Left lung (tissue), 10 donors: ENCODE measurements around the gene GSTM4. TPM values are rescaled to one million over a fixed set of nuclear protein-coding genes. Genes with fewer than 3 reads are reported as not detected.
"Not testable (repeated sequence)": the region's sequence is repeated elsewhere in the genome, so short reads cannot be mapped to it uniquely, and the experiment has no call there.

ENCODE experiments used
- ATAC-seq: fragments of 200-7000 bp; cut with Tn5 transposase; one replicate; pipeline ENCODE4 v1.9.1; 2020; ENCODE audit warnings: moderate library complexity
- DNase-seq, 4 donors: peaks; one replicate each; pipeline ENCODE4 v3.0.0-alpha.2; 2013 to 2020
- H3K27ac ChIP-seq, 2 donors: fragments of 200-600 bp; sonication (generic) in 1 of 2; one replicate each; pipeline versions ENCODE4 v1.5.0 to v1.8.0; 2020 to 2021
- H3K27me3 ChIP-seq, 2 donors: fragments of 200-600 bp; sonication (generic) in 1 of 2; one replicate each; pipeline versions ENCODE4 v1.5.0 to v1.8.0; 2020 to 2021
- H3K36me3 ChIP-seq, 2 donors: fragments of 200-600 bp; sonication (generic) in 1 of 2; one replicate each; pipeline versions ENCODE4 v1.5.0 to v1.8.0; 2020 to 2021
- H3K4me1 ChIP-seq, 2 donors: fragments of 200-600 bp; one replicate each; pipeline ENCODE4 v1.8.0; 2021
- H3K4me3 ChIP-seq, 2 donors: fragments of 200-600 bp; sonication (generic) in 1 of 2; one replicate each; pipeline versions ENCODE4 v1.5.0 to v1.8.0; 2020 to 2021; ENCODE audit warnings: mild to moderate bottlenecking in 1 of 2
- H3K9me3 ChIP-seq, 2 donors: fragments of 200-600 bp; sonication (generic) in 1 of 2; one replicate each; pipeline versions ENCODE4 v1.5.0 to v1.8.0; 2020 to 2021
- intact Hi-C, 2 donors: fragments of 100-400 bp; cut with DNase I; formaldehyde crosslinking; loops; one replicate each; pipeline versions ENCODE4 v1.11.2 to v1.14.2; 2022
- polyA plus RNA-seq, 6 donors: library from polyadenylated mRNA; unstranded; fragments of 120-200 nt; gene quantifications; one replicate each; pipeline ENCODE4 v1.2.1, GENCODE V29; 2013; ENCODE audit not compliant: insufficient read length in 6 of 6
- total RNA-seq, 2 donors: library from RNA; stranded (reverse); fragmentation: NEBNext Ultra II Directional; extraction: Animal tissue kit (Norgen Biotek cat#: 25700); gene quantifications; one replicate each; pipeline ENCODE4 v1.2.1, GENCODE V29; 2021
- TF ChIP-seq, protein P1 (sequence below), 2 donors: fragments of 200-600 bp; sonication (generic) in 1 of 2; IDR thresholded peaks; one replicate each; pipeline versions ENCODE4 v1.5.0 to v1.8.0; 2021; ENCODE audit warnings: antibody characterized with exemption in 2 of 2
- donor health status: DM: no; HTN: yes; CAD: no.
- donor health status: DM: no; HTN: no; CAD: no.

The GSTM4 gene
- total and polyA plus RNA-seq, 8 donors, result 20.2 to 37.2 (median 28.9) TPM

DNA sequence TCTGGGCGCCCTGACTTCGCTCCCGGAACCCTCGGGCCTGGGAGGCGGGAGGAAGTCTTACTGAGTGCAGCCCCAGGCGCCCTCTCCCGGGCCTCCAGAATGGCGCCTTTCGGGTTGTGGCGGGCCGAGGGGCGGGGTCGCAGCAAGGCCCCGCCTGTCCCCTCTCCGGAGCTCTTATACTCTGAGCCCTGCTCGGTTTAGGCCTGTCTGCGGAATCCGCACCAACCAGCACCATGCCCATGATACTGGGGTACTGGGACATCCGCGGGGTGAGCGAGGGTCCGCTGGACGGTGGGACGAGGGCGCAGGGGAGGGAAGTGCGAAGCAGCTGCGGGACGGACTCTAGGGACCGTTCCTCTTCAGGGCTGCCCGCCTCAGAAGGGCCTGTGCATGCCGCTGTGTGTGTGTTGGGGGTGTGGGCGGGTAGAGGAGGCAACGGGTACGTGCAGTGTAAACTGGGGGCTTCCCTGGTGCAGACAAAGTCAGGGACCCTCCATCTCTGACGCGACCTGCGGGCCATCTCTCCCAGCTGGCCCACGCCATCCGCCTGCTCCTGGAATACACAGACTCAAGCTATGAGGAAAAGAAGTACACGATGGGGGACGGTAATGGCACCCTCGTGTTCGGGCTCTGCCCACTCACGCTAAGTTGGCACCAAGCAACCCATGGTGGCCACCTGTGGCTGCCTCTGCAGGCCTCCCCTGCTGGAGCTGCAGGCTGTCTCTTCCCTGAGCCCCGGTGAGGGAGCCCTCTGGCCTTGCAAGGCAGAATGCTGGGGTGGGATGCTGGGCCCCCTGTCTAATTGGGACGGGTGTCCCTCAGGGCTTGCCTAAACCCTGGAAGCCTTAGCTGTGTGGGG is 32.0 kb downstream of the GSTM4 start, which contains the start of gene GSTM1:
Gene GSTM1, plus strand, starts transcription at position 177 of the 859 bp plus-strand sequence. Its CDS starts 57 bp downstream, at position 234.
- peak within 1 kb of the TSS in 1 of 2 donors; percentile 45 for H3K4me3 ChIP-seq
- no peaks in the 10 kb centered on the region for H3K9me3 ChIP-seq
- no peaks in the 10 kb centered on the region for H3K4me1 ChIP-seq
- TF ChIP-seq, protein P1, sequence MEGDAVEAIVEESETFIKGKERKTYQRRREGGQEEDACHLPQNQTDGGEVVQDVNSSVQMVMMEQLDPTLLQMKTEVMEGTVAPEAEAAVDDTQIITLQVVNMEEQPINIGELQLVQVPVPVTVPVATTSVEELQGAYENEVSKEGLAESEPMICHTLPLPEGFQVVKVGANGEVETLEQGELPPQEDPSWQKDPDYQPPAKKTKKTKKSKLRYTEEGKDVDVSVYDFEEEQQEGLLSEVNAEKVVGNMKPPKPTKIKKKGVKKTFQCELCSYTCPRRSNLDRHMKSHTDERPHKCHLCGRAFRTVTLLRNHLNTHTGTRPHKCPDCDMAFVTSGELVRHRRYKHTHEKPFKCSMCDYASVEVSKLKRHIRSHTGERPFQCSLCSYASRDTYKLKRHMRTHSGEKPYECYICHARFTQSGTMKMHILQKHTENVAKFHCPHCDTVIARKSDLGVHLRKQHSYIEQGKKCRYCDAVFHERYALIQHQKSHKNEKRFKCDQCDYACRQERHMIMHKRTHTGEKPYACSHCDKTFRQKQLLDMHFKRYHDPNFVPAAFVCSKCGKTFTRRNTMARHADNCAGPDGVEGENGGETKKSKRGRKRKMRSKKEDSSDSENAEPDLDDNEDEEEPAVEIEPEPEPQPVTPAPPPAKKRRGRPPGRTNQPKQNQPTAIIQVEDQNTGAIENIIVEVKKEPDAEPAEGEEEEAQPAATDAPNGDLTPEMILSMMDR (IDR thresholded peaks at IDR 0.05), result peak in 1 of 2 donors; percentile 31
- peak within 1 kb of the TSS in 1 of 2 donors; percentile 61 for H3K27ac ChIP-seq
- H3K36me3 ChIP-seq, result no peaks in the 10 kb centered on the region
- H3K27me3 ChIP-seq, result no peaks in the 10 kb centered on the region
- DNase-seq (peak in 2 of 4 donors; percentile 83 to 93), ATAC-seq (no peak)
- intact Hi-C loops, result no loop called here

DNA sequence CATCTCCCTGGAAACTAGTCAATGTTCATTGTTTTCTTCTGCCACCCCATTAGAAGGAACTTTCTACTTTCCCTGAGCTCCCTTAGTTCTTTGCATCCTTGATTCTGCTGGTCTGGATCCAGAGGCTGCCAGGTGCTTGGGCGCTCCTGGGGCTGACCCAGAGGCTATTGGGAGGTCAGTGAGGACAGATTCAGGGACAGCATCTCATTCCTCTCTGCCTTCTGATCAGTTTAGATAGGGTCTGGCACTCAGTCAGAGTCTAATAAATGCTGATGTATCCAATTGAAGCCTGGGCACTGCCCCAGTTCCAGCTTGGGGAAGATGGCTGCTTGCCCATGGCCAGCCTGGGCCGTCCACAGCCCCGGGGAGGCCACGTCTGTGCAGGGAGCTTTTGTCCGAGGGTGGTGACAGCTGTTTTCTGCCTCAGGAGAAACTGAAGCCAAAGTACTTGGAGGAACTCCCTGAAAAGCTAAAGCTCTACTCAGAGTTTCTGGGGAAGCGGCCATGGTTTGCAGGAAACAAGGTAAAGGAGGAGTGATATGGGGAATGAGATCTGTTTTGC is 34.0 kb downstream of the GSTM4 start:
- Histone ChIP-seq H3K27ac (no peak overlapping the region), H3K9me3 (no peaks in the 10 kb centered on the region), H3K4me3 (no peak overlapping the region), H3K36me3 (no peaks in the 10 kb centered on the region), H3K27me3 (no peaks in the 10 kb centered on the region), H3K4me1 (no peaks in the 10 kb centered on the region)
- TF ChIP-seq, protein P1 (IDR thresholded peaks at IDR 0.05), result no peak
- DNase-seq (no peak), ATAC-seq (no peak)
- intact Hi-C loops, result no loop called here

DNA sequence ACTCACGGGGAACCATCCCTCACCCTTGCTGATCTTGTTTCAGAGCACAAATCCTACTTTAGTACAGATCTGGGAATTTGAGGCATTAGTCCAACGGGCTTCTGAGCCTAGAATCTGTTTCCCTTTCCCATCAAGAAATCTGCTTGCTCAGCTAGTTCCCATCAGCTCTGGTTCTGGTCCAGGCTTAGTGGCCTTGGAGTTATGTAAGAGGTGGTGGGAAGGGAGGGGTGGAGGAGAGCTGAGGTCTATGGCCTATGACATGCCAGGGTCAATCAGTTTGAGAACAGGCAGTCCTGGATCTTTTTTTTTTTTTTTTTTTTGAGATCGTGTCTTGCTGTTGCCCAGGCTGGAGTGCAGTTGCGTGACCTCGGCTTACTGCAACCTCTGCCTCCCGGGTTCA is 35.9 kb downstream of the GSTM4 start:
- TF ChIP-seq, protein P1 (IDR thresholded peaks at IDR 0.05), result no peak
- DNase-seq, result no peak
- Histone ChIP-seq H3K36me3 (no peaks in the 10 kb centered on the region), H3K27me3 (no peaks in the 10 kb centered on the region), H3K4me3 (no peak overlapping the region), H3K27ac (no peak overlapping the region), H3K4me1 (no peaks in the 10 kb centered on the region), H3K9me3 (no peaks in the 10 kb centered on the region)
- no peak for ATAC-seq
- intact Hi-C loops, result no loop called here

DNA sequence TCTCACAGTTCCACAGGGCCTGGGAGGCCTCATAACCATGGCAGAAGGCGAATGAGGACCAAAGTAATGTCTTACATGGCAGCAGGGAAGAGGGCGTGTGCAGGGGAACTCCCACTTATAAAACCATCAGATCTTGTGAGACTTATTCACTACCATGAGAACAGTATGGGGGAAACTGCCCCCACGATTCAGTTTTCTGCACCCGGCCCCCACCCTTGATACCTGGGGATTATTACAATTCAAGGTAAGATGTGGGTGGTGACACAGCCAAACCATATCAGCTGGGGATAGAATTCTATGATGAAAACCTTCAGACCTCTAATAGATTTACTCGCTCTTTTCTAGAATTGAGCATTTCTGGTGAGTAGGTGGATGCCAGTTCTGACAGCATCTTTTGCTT is 38.5 kb downstream of the GSTM4 start:
- intact Hi-C loops, result not testable (repeated sequence)

DNA sequence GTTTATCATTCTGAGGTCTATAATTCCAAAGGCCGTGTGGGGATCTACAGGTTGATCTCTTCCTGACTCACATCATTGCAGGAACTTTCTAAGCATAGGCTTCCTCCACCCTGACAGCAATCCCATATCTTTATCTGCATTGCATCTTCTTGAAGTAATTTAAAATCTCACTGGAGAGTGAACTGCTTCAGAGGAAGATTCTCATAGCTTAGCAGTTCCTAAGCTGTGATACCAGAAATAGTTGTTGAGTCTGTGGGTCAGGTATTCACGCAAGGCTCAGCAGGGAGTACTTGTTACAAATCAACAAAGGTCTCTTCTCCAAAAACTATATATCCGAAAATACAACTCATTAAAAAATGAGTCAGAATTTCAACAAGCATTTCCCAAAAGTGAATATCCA is 39.2 kb downstream of the GSTM4 start:
- DNase-seq, H3K4me1 ChIP-seq: not testable (repeated sequence)

More for the DNA sequence above, 38.5 kb downstream of the GSTM4 start:
- not testable (repeated sequence) for H3K4me1 ChIP-seq, H3K9me3 ChIP-seq, DNase-seq, ATAC-seq, H3K27ac ChIP-seq, H3K4me3 ChIP-seq, H3K36me3 ChIP-seq, H3K27me3 ChIP-seq

DNA sequence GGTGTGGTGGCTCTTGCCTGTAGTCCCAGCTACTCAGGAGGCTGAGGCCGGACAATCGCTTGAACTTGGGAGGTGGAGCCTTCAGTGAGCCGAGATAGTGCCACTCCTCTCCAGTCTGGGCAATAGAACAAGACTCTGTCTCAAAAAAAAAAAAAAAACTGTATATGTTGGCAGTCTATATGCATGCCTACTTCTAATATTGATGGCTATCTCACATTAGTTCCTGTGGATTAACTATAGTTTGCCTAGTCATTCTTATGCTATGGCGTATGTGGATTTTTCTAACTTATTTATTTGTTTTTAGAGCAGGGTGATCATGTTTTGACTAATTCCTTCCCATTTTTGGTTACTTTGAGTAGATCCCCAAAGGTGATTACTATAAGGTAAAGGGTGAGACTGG is 41.2 kb downstream of the GSTM4 start:
- DNase-seq (no peak), ATAC-seq (no peak)
- intact Hi-C loops, result no loop called here
- Histone ChIP-seq H3K9me3 (no peaks in the 10 kb centered on the region), H3K4me1 (no peaks in the 10 kb centered on the region), H3K4me3 (no peak overlapping the region), H3K27me3 (no peaks in the 10 kb centered on the region), H3K36me3 (no peaks in the 10 kb centered on the region), H3K27ac (no peak overlapping the region)
- TF ChIP-seq, protein P1 (IDR thresholded peaks at IDR 0.05), result no peak

More for the DNA sequence above, 39.2 kb downstream of the GSTM4 start:
- H3K27me3 ChIP-seq, H3K4me3 ChIP-seq, H3K36me3 ChIP-seq, ATAC-seq, H3K27ac ChIP-seq, H3K9me3 ChIP-seq, intact Hi-C loops: not testable (repeated sequence)

DNA sequence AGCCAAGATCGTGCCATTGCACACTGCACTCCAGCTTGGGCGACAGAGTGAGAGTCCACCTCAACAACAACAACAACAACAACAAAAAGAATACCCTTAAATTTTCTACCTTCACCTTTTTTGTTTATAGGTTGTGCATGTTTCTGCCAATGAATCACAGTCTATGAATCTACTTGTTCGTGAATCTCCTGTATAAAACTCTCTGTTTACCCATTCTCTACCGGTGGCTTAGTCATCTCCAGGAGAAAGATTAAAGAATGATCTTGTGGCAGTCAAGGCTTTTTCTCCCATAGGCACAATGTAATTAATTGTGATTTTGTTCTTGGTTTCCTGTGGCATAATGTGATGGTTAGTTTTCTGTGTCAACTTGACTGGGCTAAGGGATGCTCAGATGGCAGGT is 42.0 kb downstream of the GSTM4 start:
- H3K27me3 ChIP-seq, H3K36me3 ChIP-seq, ATAC-seq, intact Hi-C loops, H3K9me3 ChIP-seq, H3K4me1 ChIP-seq, H3K27ac ChIP-seq, H3K4me3 ChIP-seq, DNase-seq: not testable (repeated sequence)

DNA sequence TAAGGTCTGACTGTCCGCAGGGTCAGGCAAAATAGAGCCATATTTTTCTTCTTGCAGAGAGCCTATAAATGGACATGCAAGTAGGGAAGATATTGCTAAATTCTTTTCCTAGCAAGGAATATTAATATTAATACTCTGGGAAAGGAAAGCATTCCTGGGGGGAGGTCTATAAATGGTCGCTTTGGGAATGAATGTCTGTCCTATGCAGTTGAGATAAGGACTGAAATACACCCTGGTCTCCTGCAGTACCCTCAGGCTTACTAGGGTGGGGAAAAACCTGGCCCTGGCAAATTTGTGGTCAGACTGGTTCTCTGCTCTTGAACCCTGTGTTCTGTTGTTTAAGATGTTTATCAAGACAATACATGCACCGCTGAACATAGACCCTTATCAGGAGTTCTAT is 47.0 kb downstream of the GSTM4 start:
- H3K4me3 ChIP-seq, H3K4me1 ChIP-seq, H3K36me3 ChIP-seq, ATAC-seq, H3K9me3 ChIP-seq, H3K27me3 ChIP-seq, H3K27ac ChIP-seq, DNase-seq, intact Hi-C loops: not testable (repeated sequence)
